HT1080 (cell line): ENCODE data around the gene CARD8. TPM values are rescaled to one million over a fixed set of nuclear protein-coding genes. Genes with fewer than 3 reads are reported as not detected.

Source experiments
- DNase-seq: peaks from one replicate; pipeline ENCODE4 v3.0.0-alpha.2; 2015; ENCODE audit warnings: low read depth
- total RNA-seq: library from RNA; depleted of rRNA; stranded (reverse); fragments of >200 nt; shearing (Covaris generic); gene quantifications from 2 replicates; pipeline ENCODE4 v1.2.3, GENCODE V29; 2014

CARD8 gene
- total RNA-seq, 1 experiment from 2014 or later: 19.0 TPM

DNA sequence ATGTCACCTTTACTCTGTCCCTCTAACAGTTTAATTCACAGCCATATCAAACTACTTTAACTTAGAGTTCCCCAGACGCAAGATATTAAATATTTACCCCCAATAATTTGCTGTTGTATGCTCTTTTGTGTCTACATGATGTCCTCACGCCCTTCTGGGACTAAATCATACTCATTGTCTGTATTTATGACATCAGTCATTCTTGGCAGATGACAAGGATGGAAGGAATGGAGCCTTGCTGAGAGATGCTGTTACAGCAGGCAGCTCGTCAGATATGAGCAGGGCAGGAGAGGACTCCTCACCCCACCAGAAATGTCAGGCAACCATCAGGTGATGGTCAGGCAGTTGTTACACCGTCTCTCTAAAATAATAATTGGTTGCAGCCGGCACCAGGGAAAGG is 41.8 kb downstream of the CARD8 start:
- DNase-seq: no peak

DNA sequence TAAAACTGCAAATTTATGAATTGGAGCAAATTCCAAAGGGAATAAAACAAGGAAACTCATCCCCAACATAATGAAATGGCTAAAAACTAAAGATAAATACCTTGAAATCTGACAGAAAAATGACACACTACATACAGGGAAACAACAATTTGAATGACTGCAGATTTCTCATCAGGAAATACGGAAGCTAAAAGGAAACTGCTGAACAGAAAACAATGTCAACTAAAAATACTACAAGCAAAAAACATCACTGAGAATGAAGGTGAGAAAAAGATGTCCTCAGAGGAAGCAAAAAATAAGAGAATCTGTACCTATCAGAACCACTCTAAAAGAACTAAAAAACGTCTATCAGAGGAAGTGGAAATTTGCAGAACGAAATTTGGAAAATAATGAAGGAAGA is 45.7 kb downstream of the CARD8 start:
- DNase-seq: no peak

GRCh38 chr19:48206397-48207093 is 49.2 kb downstream of the CARD8 start:
- DNase-seq: no peak

DNA sequence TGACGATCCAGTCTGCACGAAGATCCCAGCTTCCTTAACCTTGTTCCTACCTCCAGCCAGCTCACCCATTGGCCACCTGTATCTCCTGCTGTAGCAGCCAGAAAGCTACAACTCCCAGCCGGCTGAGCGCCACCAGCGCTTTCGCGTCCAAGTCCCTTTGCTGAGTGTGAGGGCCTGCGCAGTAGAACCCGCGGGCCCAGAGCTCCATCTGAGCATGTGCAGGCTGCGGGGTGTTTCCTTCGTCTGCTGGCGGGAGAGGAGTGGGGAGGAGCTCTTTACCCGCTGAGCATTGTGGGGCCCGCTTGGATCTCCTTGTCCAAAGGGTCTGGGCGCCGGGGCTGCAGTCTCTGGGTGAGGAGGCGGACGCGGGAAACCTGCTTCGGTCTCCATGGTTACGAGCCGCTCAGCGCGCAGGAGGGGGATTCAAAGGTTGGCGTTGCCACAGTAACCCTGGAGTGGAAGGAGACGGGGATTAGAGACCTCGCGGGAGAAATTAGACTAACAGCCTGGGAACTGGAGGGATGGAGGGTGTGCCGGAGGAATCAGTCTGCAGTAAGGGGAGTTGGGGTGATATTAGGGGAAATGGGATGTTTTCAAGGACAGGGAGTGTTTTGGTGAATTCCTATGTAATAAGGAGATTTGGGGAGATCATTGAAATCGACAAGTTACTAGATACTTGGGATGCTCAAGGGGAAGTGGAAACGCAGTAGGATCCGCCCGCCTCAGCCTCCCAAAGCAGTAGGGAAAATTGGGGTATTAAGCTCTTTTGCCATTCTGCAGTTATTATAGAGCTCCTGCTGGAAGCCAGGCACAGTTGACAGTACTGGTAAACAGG is 51.7 kb downstream of the CARD8 start:
- DNase-seq: peak; percentile 99

GRCh38 chr19:48203222-48203793 is 52.4 kb downstream of the CARD8 start:
- DNase-seq: peak; percentile 18

GRCh38 chr19:48196933-48197665 is 58.6 kb downstream of the CARD8 start:
- no peak for DNase-seq

- no peak for DNase-seq
Observed at GRCh38 chr19:48196321-48196763, 59.4 kb downstream of the CARD8 start.

DNA sequence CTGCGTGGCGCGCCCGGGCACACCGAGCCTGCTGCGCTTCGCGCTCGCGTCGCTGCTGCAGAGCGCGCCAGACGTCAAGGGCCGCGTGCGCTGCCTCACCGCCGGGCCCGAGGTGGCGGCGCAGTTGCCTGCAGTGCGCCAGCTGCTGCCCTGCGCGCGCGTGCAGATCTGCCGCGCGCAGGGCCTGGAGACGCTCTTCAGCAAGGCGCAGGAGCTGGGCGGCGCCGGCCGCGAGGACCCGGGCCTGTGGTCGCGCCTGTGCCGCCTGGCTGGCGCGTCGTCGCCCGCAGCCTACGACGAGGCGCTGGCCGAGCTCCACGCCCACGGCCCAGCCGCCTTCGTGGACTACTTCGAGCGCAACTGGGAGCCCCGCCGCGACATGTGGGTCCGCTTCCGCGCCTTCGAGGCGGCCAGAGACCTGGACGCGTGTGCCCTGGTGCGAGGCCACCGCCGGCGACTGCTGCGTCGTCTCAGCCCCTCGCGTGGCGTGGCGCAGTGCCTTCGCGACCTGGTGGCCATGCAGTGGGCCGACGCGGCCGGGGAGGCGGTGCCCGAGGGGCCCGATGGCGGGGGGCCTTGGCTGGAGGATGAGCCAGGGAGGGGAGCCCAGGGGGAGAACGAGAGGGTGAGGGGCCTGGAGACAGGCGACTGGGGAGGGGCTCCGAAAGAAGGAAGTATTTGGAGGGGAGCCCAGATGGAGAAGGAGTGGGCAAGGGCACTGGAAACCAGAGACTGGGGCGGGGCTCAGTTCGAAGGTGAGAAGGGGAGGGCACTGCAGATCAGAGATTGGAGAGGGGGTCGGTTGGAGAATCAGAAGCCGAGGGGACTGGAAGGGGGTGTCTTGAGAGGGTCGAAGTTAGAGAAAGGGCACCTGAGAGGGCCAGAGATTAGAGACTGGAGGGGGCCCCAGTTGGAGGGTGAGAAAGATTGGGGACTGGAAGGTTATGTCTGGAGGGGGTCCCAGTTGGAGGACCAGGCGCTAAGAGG is 60.6 kb downstream of the CARD8 start:
- no peak for DNase-seq

DNA sequence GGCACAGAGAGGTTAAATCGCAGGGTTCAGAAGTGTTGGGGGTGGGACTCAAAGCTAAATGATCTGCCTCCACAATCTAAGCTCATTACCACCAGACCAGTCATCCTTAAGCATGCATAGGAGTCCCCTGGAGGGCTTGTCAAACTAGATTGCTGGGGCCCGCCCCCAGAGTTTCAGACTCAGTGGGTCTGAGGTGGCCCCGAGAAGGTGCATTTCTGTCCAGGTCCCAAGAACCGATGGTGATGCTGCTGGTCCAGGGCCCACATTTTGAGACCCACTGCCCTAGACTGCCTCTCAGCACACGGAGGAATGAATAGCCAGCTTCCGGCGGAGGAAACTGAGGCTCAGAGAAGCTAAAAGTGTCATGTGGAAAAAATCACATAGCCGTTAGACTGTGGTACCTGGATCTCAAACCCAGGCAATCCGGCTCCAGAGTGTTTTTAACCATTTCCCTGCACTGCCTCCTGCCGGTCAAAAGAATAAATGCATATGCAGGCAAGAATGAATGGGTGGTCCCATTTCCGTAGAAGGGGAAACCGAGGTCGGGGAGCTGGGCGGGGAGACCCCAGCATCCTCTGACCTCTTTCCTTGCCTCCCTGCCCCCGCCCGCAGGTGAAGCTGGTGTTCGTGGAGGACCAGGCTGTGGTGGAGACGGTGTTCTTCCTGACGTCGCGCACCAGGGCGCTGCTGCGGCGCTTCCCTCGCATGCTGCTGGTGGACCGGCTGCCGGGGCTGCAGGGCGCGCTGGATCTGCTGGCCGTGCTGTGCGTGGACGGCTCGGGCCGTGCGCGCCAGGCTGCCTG is 61.5 kb downstream of the CARD8 start:
- no peak for DNase-seq

- no peak for DNase-seq
Observed at GRCh38 chr19:48192750-48193149, 63.0 kb downstream of the CARD8 start.

GRCh38 chr19:48190885-48191284 is 64.8 kb downstream of the CARD8 start:
- DNase-seq: no peak

- peak; percentile 94 for DNase-seq
Observed at GRCh38 chr19:48190288-48190884, 65.3 kb downstream of the CARD8 start.

- DNase-seq: no peak
Observed at GRCh38 chr19:48186541-48186991, 69.1 kb downstream of the CARD8 start.

DNA sequence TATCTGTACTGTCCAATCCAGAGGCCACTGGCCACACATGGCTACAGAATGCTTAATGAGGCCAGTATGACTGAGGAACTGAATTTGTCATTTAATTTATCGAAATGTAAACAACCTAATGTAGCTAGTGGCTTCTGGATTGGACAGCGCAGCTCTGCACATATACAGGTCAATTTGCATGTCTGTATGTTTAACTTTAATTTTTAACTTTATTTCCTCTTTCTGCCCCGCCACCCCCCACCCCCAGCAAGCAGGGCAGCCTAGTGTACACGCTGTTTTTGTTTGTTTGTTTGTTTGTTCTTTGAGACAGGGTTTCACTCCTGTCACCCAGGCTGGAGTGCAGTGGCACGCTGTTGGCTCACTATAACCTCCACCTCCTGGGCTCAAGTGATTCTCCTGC is 69.7 kb downstream of the CARD8 start:
- DNase-seq: no peak

- no peak for DNase-seq
Observed at GRCh38 chr19:48183356-48183755, 72.4 kb downstream of the CARD8 start.

- no peak for DNase-seq
Observed at GRCh38 chr19:48182434-48182833, 73.3 kb downstream of the CARD8 start.

DNA sequence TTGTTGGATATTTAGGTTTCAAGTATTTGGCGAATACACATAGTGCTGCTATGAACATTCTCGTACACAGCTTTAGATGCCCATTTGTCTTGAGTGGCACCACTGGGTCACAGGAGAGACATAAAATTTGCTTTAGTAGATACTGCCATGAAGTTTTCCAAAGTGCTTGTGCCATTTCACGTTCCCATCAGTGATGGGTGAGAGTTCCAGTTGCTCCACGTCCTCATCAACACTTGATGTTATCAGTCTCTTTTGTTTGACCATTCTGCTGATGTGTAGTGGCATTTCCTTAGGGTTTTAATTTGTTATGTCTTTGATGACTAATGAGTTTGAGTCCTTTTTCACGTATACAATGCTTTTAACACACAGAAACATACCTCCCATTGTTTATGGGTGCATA is 74.2 kb downstream of the CARD8 start:
- DNase-seq: no peak

- DNase-seq: no peak
Observed at GRCh38 chr19:48176226-48176625, 79.5 kb downstream of the CARD8 start.

GRCh38 chr19:48175578-48175977 is 80.1 kb downstream of the CARD8 start:
- DNase-seq: no peak
